Activated CD8-positive, alpha-beta T cell treated with anti-CD3 and anti-CD28 coated beads for 36 hours (primary cell): Measurements from ENCODE around the gene FITM1. TPM values are rescaled to one million over a fixed set of nuclear protein-coding genes. Genes with fewer than 3 reads are reported as not detected.
A peak's percentile ranks its signal among the peaks of the same experiment; 100 is the strongest.

Source experiments
- ATAC-seq: fragments of 200-7000 bp; cut with Tn5 transposase; one replicate; pipeline ENCODE4 v1.10.0; 2021; ENCODE audit warnings: mild to moderate bottlenecking, moderate library complexity
- CTCF ChIA-PET: fragments of 350-600 bp; sonication (Branson Sonifier 250); formaldehyde crosslinking; loops from one replicate; lab custom pipeline; 2021; ENCODE audit warnings: antibody characterized with exemption; lab: Charles Lee
- POLR2A ChIA-PET: fragments of 350-600 bp; sonication (Branson Sonifier 250); formaldehyde crosslinking; loops from one replicate; lab custom pipeline; 2021; ENCODE audit warnings: antibody characterized with exemption; lab: Charles Lee
- DNase-seq: peaks from one replicate; pipeline ENCODE4 v3.0.0-alpha.2; 2020
- H3K27ac Mint-ChIP-seq: one replicate; pipeline ENCODE4 v1.8.0; 2021; ENCODE audit warnings: mild to moderate bottlenecking, mixed read lengths
- H3K27me3 Mint-ChIP-seq: one replicate; pipeline ENCODE4 v1.8.0; 2021; ENCODE audit warnings: mixed read lengths
- H3K36me3 Mint-ChIP-seq: one replicate; pipeline ENCODE4 v1.8.0; 2021; ENCODE audit warnings: low read depth, mixed read lengths
- H3K4me1 Mint-ChIP-seq: one replicate; pipeline ENCODE4 v1.8.0; 2021; ENCODE audit warnings: low read depth, mixed read lengths
- H3K4me3 Mint-ChIP-seq: one replicate; pipeline ENCODE4 v1.8.0; 2021; ENCODE audit warnings: mild to moderate bottlenecking, moderate library complexity, mixed read lengths
- H3K9me3 Mint-ChIP-seq: one replicate; pipeline ENCODE4 v1.8.0; 2021; ENCODE audit warnings: mixed read lengths
- CTCF ChIP-seq: fragments of 200-600 bp; IDR thresholded peaks from one replicate; pipeline ENCODE4 v1.8.0; 2022; ENCODE audit warnings: antibody characterized with exemption, mild to moderate bottlenecking
- intact Hi-C: fragments of 100-400 bp; cut with micrococcal nuclease; formaldehyde crosslinking; loops from one replicate; pipeline ENCODE4 v1.10.0; 2022
- total RNA-seq, 2 experiments: library from RNA; stranded (reverse); gene quantifications; one replicate each; pipeline ENCODE4 v1.2.3, GENCODE V29; 2021

The FITM1 gene
- total RNA-seq, 2 experiments from 2014 or later: 0.56 to 0.69 TPM

DNA sequence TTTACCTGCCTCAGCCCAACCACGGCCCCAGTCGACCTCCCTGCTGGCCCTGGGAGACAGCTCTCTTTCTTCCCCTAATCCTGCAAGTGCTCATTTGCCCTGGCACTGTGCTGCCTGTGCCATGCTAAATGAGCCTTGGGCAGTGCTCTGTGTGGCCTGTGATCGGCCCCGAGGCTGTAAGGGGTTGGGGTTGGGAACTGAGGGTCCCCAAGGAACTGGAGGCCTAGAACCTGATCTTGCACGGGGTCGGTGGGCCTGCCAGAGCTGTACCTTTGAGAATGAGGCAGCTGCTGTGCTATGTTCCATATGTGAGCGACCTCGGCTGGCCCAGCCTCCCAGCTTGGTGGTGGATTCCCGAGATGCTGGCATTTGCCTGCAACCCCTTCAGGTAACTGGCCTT, 19.6 kb downstream of the FITM1 start:
- no peaks in the 10 kb centered on the region for H3K27me3 Mint-ChIP-seq
- H3K4me1 Mint-ChIP-seq: peaks cover 35% of the 10 kb centered on the region
- POLR2A ChIA-PET: interaction anchor here (0.7 to 10.7 kb wide), 8 partner anchors 9 to 92 kb away, joined by 3 to 178 read pairs (median 4); partner anchors contain the start of genes DCAF11, EMC9, IPO4 and IRF9
- H3K27ac Mint-ChIP-seq: peak overlapping the region; percentile 12
- ATAC-seq: no peak
- intact Hi-C loops: no loop called here
- no peak for DNase-seq
- no peak for TF ChIP-seq CTCF
- no peaks in the 10 kb centered on the region for H3K9me3 Mint-ChIP-seq
- H3K4me3 Mint-ChIP-seq: no peak overlapping the region
- CTCF ChIA-PET: interaction anchor here (8.0 kb wide), 1 partner anchor 11 kb away, joined by 91 read pairs; the partner anchor contains the start of gene IRF9
- peaks cover 56% of the 10 kb centered on the region for H3K36me3 Mint-ChIP-seq

- Mint-ChIP-seq H3K27ac (peak overlapping the region; percentile 12), H3K4me3 (no peak overlapping the region), H3K4me1 (peaks cover 30% of the 10 kb centered on the region), H3K36me3 (peaks cover 57% of the 10 kb centered on the region), H3K9me3 (no peaks in the 10 kb centered on the region), H3K27me3 (no peaks in the 10 kb centered on the region)
- intact Hi-C loops: no loop called here
- CTCF ChIA-PET: interaction anchor here (8.0 kb wide), 1 partner anchor 10 kb away, joined by 91 read pairs; the partner anchor contains the start of gene IRF9
- POLR2A ChIA-PET: interaction anchor here (0.7 to 10.7 kb wide), 8 partner anchors 9 to 93 kb away, joined by 3 to 178 read pairs (median 4); partner anchors contain the start of genes DCAF11, EMC9, GMPR2 and IPO4
- ATAC-seq (no peak), DNase-seq (no peak)
- no peak for TF ChIP-seq CTCF
These were observed 20.1 kb downstream of the FITM1 start for GRCh38 chr14:24150567-24150966.

DNA sequence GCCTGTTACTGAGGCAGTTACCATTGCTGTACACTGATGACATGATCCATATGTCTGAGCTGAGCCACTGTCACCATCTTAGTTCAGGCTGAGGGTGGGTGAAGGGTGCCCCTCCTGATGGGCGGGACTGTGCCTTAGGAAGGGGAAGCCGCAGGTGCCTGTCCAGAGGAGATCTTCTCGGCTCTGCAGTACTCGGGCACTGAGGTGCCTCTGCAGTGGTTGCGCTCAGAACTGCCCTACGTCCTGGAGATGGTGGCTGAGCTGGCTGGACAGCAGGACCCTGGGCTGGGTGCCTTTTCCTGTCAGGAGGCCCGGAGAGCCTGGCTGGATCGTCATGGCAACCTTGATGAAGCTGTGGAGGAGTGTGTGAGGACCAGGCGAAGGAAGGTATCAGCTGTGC, 20.5 kb downstream of the FITM1 start:
- peaks cover 25% of the 10 kb centered on the region for H3K4me1 Mint-ChIP-seq
- peaks cover 57% of the 10 kb centered on the region for H3K36me3 Mint-ChIP-seq
- no peaks in the 10 kb centered on the region for H3K9me3 Mint-ChIP-seq
- DNase-seq (no peak), ATAC-seq (no peak)
- TF ChIP-seq CTCF: no peak
- H3K27me3 Mint-ChIP-seq: no peaks in the 10 kb centered on the region
- POLR2A ChIA-PET: interaction anchor here (0.6 to 10.7 kb wide), 9 partner anchors 10 to 123 kb away, joined by 3 to 178 read pairs (median 3); partner anchors contain the start of genes EMC9, GMPR2, IPO4 and IRF9
- intact Hi-C loops: no loop called here
- CTCF ChIA-PET: interaction anchor here (0.8 to 8.0 kb wide), 2 partner anchors 10 to 15 kb away, joined by 3 to 91 read pairs; partner anchors contain the start of genes IRF9 and PSME1
- H3K27ac Mint-ChIP-seq: no peak overlapping the region
- no peak overlapping the region for H3K4me3 Mint-ChIP-seq

DNA sequence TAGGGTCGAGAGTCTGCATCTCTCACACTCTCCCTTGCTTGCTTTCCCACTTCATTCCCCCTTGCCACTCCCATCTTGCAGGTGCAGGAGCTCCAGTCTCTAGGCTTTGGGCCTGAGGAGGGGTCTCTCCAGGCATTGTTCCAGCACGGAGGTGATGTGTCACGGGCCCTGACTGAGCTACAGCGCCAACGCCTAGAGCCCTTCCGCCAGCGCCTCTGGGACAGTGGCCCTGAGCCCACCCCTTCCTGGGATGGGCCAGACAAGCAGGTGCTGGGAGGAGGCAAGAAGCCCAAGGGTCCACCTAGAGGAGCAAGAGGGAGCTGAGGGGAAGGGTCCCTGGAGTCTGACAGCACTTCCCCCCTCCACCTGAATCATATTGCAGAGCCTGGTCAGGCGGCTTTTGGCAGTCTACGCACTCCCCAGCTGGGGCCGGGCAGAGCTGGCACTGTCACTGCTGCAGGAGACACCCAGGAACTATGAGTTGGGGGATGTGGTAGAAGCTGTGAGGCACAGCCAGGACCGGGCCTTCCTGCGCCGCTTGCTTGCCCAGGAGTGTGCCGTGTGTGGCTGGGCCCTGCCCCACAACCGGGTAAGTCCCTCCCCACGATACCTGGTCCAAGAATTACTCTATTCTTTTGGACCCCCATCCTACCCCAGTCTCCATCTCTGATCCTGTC, 21.1 kb downstream of the FITM1 start:
- ChIA-PET POLR2A (interaction anchor here (0.6 to 10.7 kb wide), 9 partner anchors 11 to 157 kb away, joined by 3 to 178 read pairs (median 3); partner anchors contain the start of genes GMPR2, IRF9 and PSME1), CTCF (interaction anchor here (0.8 to 8.0 kb wide), 3 partner anchors 9 to 32 kb away, joined by 3 to 91 read pairs (median 3); partner anchors contain the start of genes IRF9 and PSME1)
- H3K36me3 Mint-ChIP-seq: peaks cover 57% of the 10 kb centered on the region
- no peak for DNase-seq
- no peaks in the 10 kb centered on the region for H3K27me3 Mint-ChIP-seq
- no peak for TF ChIP-seq CTCF
- intact Hi-C loops: no loop called here
- no peak overlapping the region for H3K4me3 Mint-ChIP-seq
- no peak for ATAC-seq
- H3K27ac Mint-ChIP-seq: no peak overlapping the region
- H3K9me3 Mint-ChIP-seq: no peaks in the 10 kb centered on the region
- H3K4me1 Mint-ChIP-seq: peaks cover 25% of the 10 kb centered on the region
